HG02642 (cell line): ENCODE measurements around the gene IL10.

ENCODE experiments used
- ATAC-seq: cut with Tn5 transposase; IDR thresholded peaks from one replicate; pipeline ENCODE4 v1.9.1; 2021; ENCODE audit warnings: mild to moderate bottlenecking; ENCODE audit not compliant: unreplicated experiment, poor library complexity

Gene IL10

GRCh38 chr1:206738370-206739366 is 33.6 kb downstream of the IL10 start:
- ATAC-seq = no peak

GRCh38 chr1:206737729-206738201 is 34.5 kb downstream of the IL10 start:
- ATAC-seq = no peak

- ATAC-seq = no peak
Observed at GRCh38 chr1:206736878-206737728, 35.2 kb downstream of the IL10 start.

- ATAC-seq = no peak
Observed at GRCh38 chr1:206735553-206736031, 36.7 kb downstream of the IL10 start.

- no peak for ATAC-seq
Observed at GRCh38 chr1:206734499-206735142, 37.7 kb downstream of the IL10 start.

- ATAC-seq = no peak
Observed at GRCh38 chr1:206732992-206733391, 39.3 kb downstream of the IL10 start.

- no peak for ATAC-seq
Observed at GRCh38 chr1:206732508-206732907, 39.8 kb downstream of the IL10 start.

- ATAC-seq = no peak
Observed at GRCh38 chr1:206729507-206729906, 42.8 kb downstream of the IL10 start.

- ATAC-seq = no peak
Observed at GRCh38 chr1:206729050-206729449, 43.2 kb downstream of the IL10 start.

GRCh38 chr1:206728697-206728987 is 43.7 kb downstream of the IL10 start:
- no peak for ATAC-seq

GRCh38 chr1:206727981-206728696 is 44.2 kb downstream of the IL10 start:
- no peak for ATAC-seq

- ATAC-seq = no peak
Observed at GRCh38 chr1:206725109-206725963, 47.0 kb downstream of the IL10 start.

GRCh38 chr1:206723805-206724472 is 48.4 kb downstream of the IL10 start:
- no peak for ATAC-seq

GRCh38 chr1:206723462-206723804 is 48.9 kb downstream of the IL10 start:
- ATAC-seq = no peak

- no peak for ATAC-seq
Observed at GRCh38 chr1:206722751-206723461, 49.4 kb downstream of the IL10 start.

GRCh38 chr1:206721454-206721853 is 50.8 kb downstream of the IL10 start:
- ATAC-seq = no peak

GRCh38 chr1:206719169-206719839 is 53.0 kb downstream of the IL10 start:
- peak; percentile 42 for ATAC-seq

- no peak for ATAC-seq
Observed at GRCh38 chr1:206717674-206717989, 54.7 kb downstream of the IL10 start.
